ENCODE measurements around the gene EDAR.

DNA sequence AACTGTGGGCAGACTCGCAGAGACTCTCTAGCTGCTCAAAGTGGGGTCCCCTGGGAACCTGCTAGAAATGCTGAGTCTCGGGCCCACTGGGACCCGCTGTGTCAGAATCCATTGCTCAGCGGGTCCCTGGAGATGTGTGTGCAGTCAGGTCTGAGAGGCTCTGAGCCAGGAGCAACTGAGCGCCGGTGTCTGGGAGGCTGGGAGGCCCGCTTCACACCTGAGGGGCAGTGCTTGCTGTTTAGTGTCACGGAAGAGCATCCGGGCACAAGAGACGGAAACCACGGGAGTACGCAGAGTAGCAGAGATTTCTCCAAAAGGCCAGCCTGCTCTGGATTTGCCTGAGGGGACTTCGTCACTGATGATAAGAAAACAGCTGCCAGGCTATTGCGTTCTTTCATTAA is 70.1 kb downstream of the EDAR start:
- TF ChIP-seq ZNF592 (IDR thresholded peaks at IDR 0.05), result no peak
- no peak for TF ChIP-seq ZNF354B (CRISPR knock-in tag; IDR thresholded peaks at IDR 0.05)
- no peak for TF ChIP-seq TFE3 (CRISPR knock-in tag; IDR thresholded peaks at IDR 0.05)
- TF ChIP-seq, protein P1, sequence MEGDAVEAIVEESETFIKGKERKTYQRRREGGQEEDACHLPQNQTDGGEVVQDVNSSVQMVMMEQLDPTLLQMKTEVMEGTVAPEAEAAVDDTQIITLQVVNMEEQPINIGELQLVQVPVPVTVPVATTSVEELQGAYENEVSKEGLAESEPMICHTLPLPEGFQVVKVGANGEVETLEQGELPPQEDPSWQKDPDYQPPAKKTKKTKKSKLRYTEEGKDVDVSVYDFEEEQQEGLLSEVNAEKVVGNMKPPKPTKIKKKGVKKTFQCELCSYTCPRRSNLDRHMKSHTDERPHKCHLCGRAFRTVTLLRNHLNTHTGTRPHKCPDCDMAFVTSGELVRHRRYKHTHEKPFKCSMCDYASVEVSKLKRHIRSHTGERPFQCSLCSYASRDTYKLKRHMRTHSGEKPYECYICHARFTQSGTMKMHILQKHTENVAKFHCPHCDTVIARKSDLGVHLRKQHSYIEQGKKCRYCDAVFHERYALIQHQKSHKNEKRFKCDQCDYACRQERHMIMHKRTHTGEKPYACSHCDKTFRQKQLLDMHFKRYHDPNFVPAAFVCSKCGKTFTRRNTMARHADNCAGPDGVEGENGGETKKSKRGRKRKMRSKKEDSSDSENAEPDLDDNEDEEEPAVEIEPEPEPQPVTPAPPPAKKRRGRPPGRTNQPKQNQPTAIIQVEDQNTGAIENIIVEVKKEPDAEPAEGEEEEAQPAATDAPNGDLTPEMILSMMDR (IDR thresholded peaks at IDR 0.05 in 2 of 3, conservative IDR thresholded peaks at IDR 0.05 in 1 of 3; ENCODE audit: insufficient read depth in 2 of 3, low read depth in 1 of 3, low read length in 3 of 3), result no peak
- no peak for TF ChIP-seq POLR2A (conservative IDR thresholded peaks at IDR 0.05)
- no peak for TF ChIP-seq PHF21A (IDR thresholded peaks at IDR 0.05; ENCODE audit: borderline replicate concordance, low read depth)
- no peak for TF ChIP-seq MAFF (IDR thresholded peaks at IDR 0.05; ENCODE audit: low read length)
- TF ChIP-seq TCF7L2 (IDR thresholded peaks at IDR 0.05; ENCODE audit: low read depth, low read length), result no peak
- TF ChIP-seq SIN3A (IDR thresholded peaks at IDR 0.05; ENCODE audit: borderline replicate concordance in 2 of 2, control insufficient read depth in 1 of 2, low read depth in 2 of 2, low read length in 2 of 2), result no peak
- TF ChIP-seq SMARCA5 (IDR thresholded peaks at IDR 0.05), result no peak

Measured in K562 (cell line).